Adipocyte (in vitro differentiated cells): Measurements from ENCODE around the gene OLIG3.

ENCODE experiments used
- DNase-seq: peaks from one replicate; pipeline ENCODE4 v3.0.0-alpha.2; 2015; ENCODE audit warnings: low read depth
- H3K27me3 ChIP-seq: replicated peaks from 2 replicates; pipeline ENCODE4 v1.7.0; 2013; ENCODE audit warnings: mild to moderate bottlenecking, low read length, moderate library complexity; ENCODE audit not compliant: control insufficient read depth, insufficient read depth
- H3K36me3 ChIP-seq: 2 replicates; pipeline ENCODE4 v1.7.0; 2013; ENCODE audit warnings: low read length, mild to moderate bottlenecking, moderate library complexity; ENCODE audit not compliant: control insufficient read depth, insufficient read depth, severe bottlenecking
- H3K4me1 ChIP-seq: 2 replicates; pipeline ENCODE4 v1.7.0; 2013; ENCODE audit warnings: mild to moderate bottlenecking, low read length, moderate library complexity; ENCODE audit not compliant: control insufficient read depth, insufficient read depth
- H3K4me3 ChIP-seq: 2 replicates; pipeline ENCODE4 v1.7.0; 2013; ENCODE audit warnings: mild to moderate bottlenecking, low read length, moderate library complexity
- H3K9ac ChIP-seq: 2 replicates; pipeline ENCODE4 v1.7.0; 2013; ENCODE audit warnings: mild to moderate bottlenecking, low read length, moderate library complexity
- H3K9me3 ChIP-seq: 2 replicates; pipeline ENCODE4 v1.7.0; 2013; ENCODE audit warnings: mild to moderate bottlenecking, low read length, moderate library complexity; ENCODE audit not compliant: control insufficient read depth

OLIG3 gene

GRCh38 chr6:137494988-137495702 lies 951 bp upstream of the OLIG3 start:
- H3K27me3 ChIP-seq: peaks cover 97% of the 10 kb centered on the region
- peaks cover 3% of the 10 kb centered on the region for H3K4me1 ChIP-seq
- no peak overlapping the region for H3K9ac ChIP-seq
- H3K36me3 ChIP-seq: no peaks in the 10 kb centered on the region
- DNase-seq: no peak
- peaks cover 2% of the 10 kb centered on the region for H3K9me3 ChIP-seq
- H3K4me3 ChIP-seq: no peak overlapping the region

GRCh38 chr6:137493218-137494038 lies 766 bp downstream of the OLIG3 start:
- H3K4me1 ChIP-seq: peaks cover 3% of the 10 kb centered on the region
- no peak overlapping the region for H3K4me3 ChIP-seq
- H3K36me3 ChIP-seq: no peaks in the 10 kb centered on the region
- H3K9ac ChIP-seq: no peak overlapping the region
- H3K27me3 ChIP-seq: peaks cover 97% of the 10 kb centered on the region
- peaks cover 3% of the 10 kb centered on the region for H3K9me3 ChIP-seq
- no peak for DNase-seq

- Histone ChIP-seq H3K36me3 (no peaks in the 10 kb centered on the region), H3K4me3 (no peak overlapping the region), H3K4me1 (peaks cover 2% of the 10 kb centered on the region), H3K9me3 (peaks cover 3% of the 10 kb centered on the region), H3K27me3 (peaks cover 98% of the 10 kb centered on the region), H3K9ac (no peak overlapping the region)
- no peak for DNase-seq
These were observed 1.6 kb downstream of the OLIG3 start for GRCh38 chr6:137492289-137493217.

- peaks cover 4% of the 10 kb centered on the region for H3K9me3 ChIP-seq
- no peak for DNase-seq
These were observed 2.7 kb downstream of the OLIG3 start for GRCh38 chr6:137491478-137491877.

GRCh38 chr6:137490961-137491360 lies 3.2 kb downstream of the OLIG3 start:
- Histone ChIP-seq H3K9ac (no peak overlapping the region), H3K4me3 (no peak overlapping the region), H3K9me3 (peaks cover 9% of the 10 kb centered on the region), H3K4me1 (no peaks in the 10 kb centered on the region), H3K27me3 (peaks cover 98% of the 10 kb centered on the region), H3K36me3 (no peaks in the 10 kb centered on the region)
- no peak for DNase-seq

More at GRCh38 chr6:137491478-137491877, 2.7 kb downstream of the OLIG3 start:
- no peak overlapping the region for H3K9ac ChIP-seq
- H3K4me3 ChIP-seq: no peak overlapping the region
- no peaks in the 10 kb centered on the region for H3K4me1 ChIP-seq
- H3K27me3 ChIP-seq: peaks cover 98% of the 10 kb centered on the region
- no peaks in the 10 kb centered on the region for H3K36me3 ChIP-seq

GRCh38 chr6:137490006-137490905 lies 3.9 kb downstream of the OLIG3 start:
- peaks cover 99% of the 10 kb centered on the region for H3K27me3 ChIP-seq
- H3K9ac ChIP-seq: no peak overlapping the region
- H3K36me3 ChIP-seq: no peaks in the 10 kb centered on the region
- H3K4me3 ChIP-seq: no peak overlapping the region
- no peaks in the 10 kb centered on the region for H3K4me1 ChIP-seq
- no peak for DNase-seq
- peaks cover 9% of the 10 kb centered on the region for H3K9me3 ChIP-seq

- Histone ChIP-seq H3K4me3 (no peak overlapping the region), H3K4me1 (no peaks in the 10 kb centered on the region), H3K36me3 (no peaks in the 10 kb centered on the region), H3K27me3 (peaks cover 90% of the 10 kb centered on the region), H3K9ac (no peak overlapping the region), H3K9me3 (peaks cover 9% of the 10 kb centered on the region)
- no peak for DNase-seq
These were observed 4.9 kb downstream of the OLIG3 start for GRCh38 chr6:137489046-137490005.

- no peak for DNase-seq
- H3K9ac ChIP-seq: no peak overlapping the region
- peaks cover 88% of the 10 kb centered on the region for H3K27me3 ChIP-seq
- H3K36me3 ChIP-seq: no peaks in the 10 kb centered on the region
- H3K4me1 ChIP-seq: no peaks in the 10 kb centered on the region
- no peak overlapping the region for H3K4me3 ChIP-seq
- peaks cover 9% of the 10 kb centered on the region for H3K9me3 ChIP-seq
These were observed 5.8 kb downstream of the OLIG3 start for GRCh38 chr6:137488150-137489045.

GRCh38 chr6:137487869-137488149 lies 6.4 kb downstream of the OLIG3 start:
- H3K4me3 ChIP-seq: no peak overlapping the region
- H3K4me1 ChIP-seq: no peaks in the 10 kb centered on the region
- H3K9ac ChIP-seq: no peak overlapping the region
- peaks cover 88% of the 10 kb centered on the region for H3K27me3 ChIP-seq
- peaks cover 13% of the 10 kb centered on the region for H3K9me3 ChIP-seq
- DNase-seq: no peak
- no peaks in the 10 kb centered on the region for H3K36me3 ChIP-seq
